ENCODE data around the gene HS3ST3B1. TPM values are rescaled to one million over a fixed set of nuclear protein-coding genes. Genes with fewer than 3 reads are reported as not detected.

The HS3ST3B1 gene
- total and polyA plus RNA-seq, 8 donors, result 0.81 to 3.6 (median 1.6) TPM; not detected in 2

- intact Hi-C loops (cut with DNase I; ENCODE audit: low total_unique reads), result no loop called here
- no peak for DNase-seq
- Histone ChIP-seq H3K36me3 (no peaks in the 10 kb centered on the region), H3K9me3 (peaks cover 0 to 19% (median 9%) of the 10 kb centered on the region in 4 donors), H3K27me3 (no peaks in the 10 kb centered on the region), H3K4me1 (no peaks in the 10 kb centered on the region), H3K4me3 (no peak overlapping the region), H3K27ac (no peak overlapping the region)
- 77 to 86% (median 80%) methylated on average over 7 of the region's 7 CpGs for WGBS, 5 donors
- TF ChIP-seq POLR2AphosphoS5 (IDR thresholded peaks at IDR 0.05) (no peak), CTCF (IDR thresholded peaks at IDR 0.05) (no peak), EP300 (IDR thresholded peaks at IDR 0.05) (no peak)
These were observed 86.2 kb downstream of the HS3ST3B1 start for GRCh38 chr17:14387036-14387435.

- WGBS, 5 donors, result 54 to 72% (median 68%) methylated on average over 6 of the region's 6 CpGs
- Histone ChIP-seq H3K4me1 (no peaks in the 10 kb centered on the region), H3K4me3 (no peak overlapping the region), H3K36me3 (no peaks in the 10 kb centered on the region), H3K9me3 (peaks cover 0 to 19% (median 9%) of the 10 kb centered on the region in 4 donors), H3K27ac (no peak overlapping the region), H3K27me3 (no peaks in the 10 kb centered on the region)
- intact Hi-C loops (cut with DNase I; ENCODE audit: low total_unique reads), result no loop called here
- DNase-seq, result no peak
- TF ChIP-seq POLR2AphosphoS5 (IDR thresholded peaks at IDR 0.05), result no peak
- no peak for TF ChIP-seq POLR2A (IDR thresholded peaks at IDR 0.05)
- no peak for TF ChIP-seq CTCF (IDR thresholded peaks at IDR 0.05)
- TF ChIP-seq EP300 (IDR thresholded peaks at IDR 0.05), result no peak
These were observed 88.8 kb downstream of the HS3ST3B1 start for GRCh38 chr17:14389681-14390080.

- intact Hi-C loops (cut with DNase I; ENCODE audit: low total_unique reads), result no loop called here
- Histone ChIP-seq H3K9me3 (peaks cover 0 to 19% (median 10%) of the 10 kb centered on the region in 4 donors), H3K4me1 (no peaks in the 10 kb centered on the region), H3K27me3 (no peaks in the 10 kb centered on the region), H3K27ac (no peak overlapping the region), H3K36me3 (no peaks in the 10 kb centered on the region), H3K4me3 (no peak overlapping the region)
- TF ChIP-seq EP300 (IDR thresholded peaks at IDR 0.05) (no peak), CTCF (IDR thresholded peaks at IDR 0.05) (no peak), POLR2A (IDR thresholded peaks at IDR 0.05) (no peak), POLR2AphosphoS5 (IDR thresholded peaks at IDR 0.05) (no peak)
- no peak for DNase-seq
These were observed 92.8 kb downstream of the HS3ST3B1 start for GRCh38 chr17:14393723-14394122.

GRCh38 chr17:14395255-14395654 is 94.4 kb downstream of the HS3ST3B1 start:
- Histone ChIP-seq H3K27ac (no peak overlapping the region), H3K4me3 (no peak overlapping the region), H3K4me1 (no peaks in the 10 kb centered on the region), H3K27me3 (no peaks in the 10 kb centered on the region), H3K36me3 (no peaks in the 10 kb centered on the region), H3K9me3 (peaks cover 0 to 22% (median 16%) of the 10 kb centered on the region in 4 donors)
- intact Hi-C loops (cut with DNase I; ENCODE audit: low total_unique reads), result no loop called here
- WGBS, 5 donors, result 69 to 92% (median 90%) methylated on average over 3 of the region's 3 CpGs
- TF ChIP-seq POLR2AphosphoS5 (IDR thresholded peaks at IDR 0.05) (no peak), CTCF (IDR thresholded peaks at IDR 0.05) (no peak), POLR2A (IDR thresholded peaks at IDR 0.05) (no peak), EP300 (IDR thresholded peaks at IDR 0.05) (no peak)
- DNase-seq, result no peak
